ENCODE results near the gene TTLL10.

Gene TTLL10

DNA sequence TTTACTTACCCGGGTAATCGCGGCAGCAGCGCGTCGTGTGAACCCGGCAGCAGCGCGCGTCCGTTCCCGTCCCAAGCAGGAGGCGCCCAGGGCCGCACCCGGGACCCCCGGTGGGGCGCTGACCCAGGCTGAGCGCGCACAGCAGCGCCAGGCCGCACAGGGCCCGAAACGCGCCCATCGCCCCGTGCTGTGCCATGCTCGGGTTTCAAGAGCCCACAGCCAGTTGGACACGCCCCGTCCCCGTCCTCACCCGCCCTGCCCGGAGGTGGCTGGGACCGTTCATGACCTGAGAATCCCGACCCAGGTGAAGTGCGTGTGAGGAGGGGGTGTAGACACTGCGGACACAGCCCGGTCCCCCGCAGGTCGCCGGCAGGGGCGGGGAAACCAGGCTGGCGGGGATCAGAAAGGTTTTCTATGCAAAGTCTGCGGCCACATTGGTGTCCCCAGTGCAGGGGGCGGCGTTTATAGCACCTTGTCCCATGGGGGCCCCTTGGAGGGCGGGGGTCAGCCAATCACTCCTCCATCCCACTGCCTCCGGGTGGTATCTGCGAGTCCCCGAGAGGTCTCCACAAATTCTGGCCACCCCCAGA, 32.8 kb downstream of the TTLL10 start, which contains the start of gene TNFRSF18:
TSS of gene TNFRSF18 (minus strand) at position 217 of the 590 bp plus-strand sequence. CDS start at position 196, 21 bp downstream.
- H4K20me1 ChIP-seq (ENCODE audit: insufficient read depth) = no peaks in the 10 kb centered on the region
- H3K79me2 ChIP-seq (ENCODE audit: insufficient read depth, low read depth) = no peaks in the 10 kb centered on the region
- H3K4me2 ChIP-seq = peak within 1 kb of the TSS; percentile 5; the same call in 1 of the 2 replicates
- H3K27ac ChIP-seq = no peak within 1 kb of the TSS
- H3K4me1 ChIP-seq (ENCODE audit: low read depth, poor library complexity, severe bottlenecking) = peaks cover 26% of the 10 kb centered on the region
- H3K27me3 ChIP-seq (ENCODE audit: insufficient read depth, low read depth) = peaks cover 70% of the 10 kb centered on the region
- H3K4me3 ChIP-seq (IDR thresholded peaks at IDR 0.05; ENCODE audit: insufficient read depth, low read depth, low read length) = no peak within 1 kb of the TSS
- no peak within 1 kb of the TSS for H3K9ac ChIP-seq
- H2AFZ ChIP-seq (ENCODE audit: low read depth) = no peak within 1 kb of the TSS
- TF ChIP-seq, protein P1, sequence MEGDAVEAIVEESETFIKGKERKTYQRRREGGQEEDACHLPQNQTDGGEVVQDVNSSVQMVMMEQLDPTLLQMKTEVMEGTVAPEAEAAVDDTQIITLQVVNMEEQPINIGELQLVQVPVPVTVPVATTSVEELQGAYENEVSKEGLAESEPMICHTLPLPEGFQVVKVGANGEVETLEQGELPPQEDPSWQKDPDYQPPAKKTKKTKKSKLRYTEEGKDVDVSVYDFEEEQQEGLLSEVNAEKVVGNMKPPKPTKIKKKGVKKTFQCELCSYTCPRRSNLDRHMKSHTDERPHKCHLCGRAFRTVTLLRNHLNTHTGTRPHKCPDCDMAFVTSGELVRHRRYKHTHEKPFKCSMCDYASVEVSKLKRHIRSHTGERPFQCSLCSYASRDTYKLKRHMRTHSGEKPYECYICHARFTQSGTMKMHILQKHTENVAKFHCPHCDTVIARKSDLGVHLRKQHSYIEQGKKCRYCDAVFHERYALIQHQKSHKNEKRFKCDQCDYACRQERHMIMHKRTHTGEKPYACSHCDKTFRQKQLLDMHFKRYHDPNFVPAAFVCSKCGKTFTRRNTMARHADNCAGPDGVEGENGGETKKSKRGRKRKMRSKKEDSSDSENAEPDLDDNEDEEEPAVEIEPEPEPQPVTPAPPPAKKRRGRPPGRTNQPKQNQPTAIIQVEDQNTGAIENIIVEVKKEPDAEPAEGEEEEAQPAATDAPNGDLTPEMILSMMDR (conservative IDR thresholded peaks at IDR 0.05; ENCODE audit: low read depth, low read length) = no peak
- H3K36me3 ChIP-seq (ENCODE audit: insufficient read depth) = no peaks in the 10 kb centered on the region

DNA sequence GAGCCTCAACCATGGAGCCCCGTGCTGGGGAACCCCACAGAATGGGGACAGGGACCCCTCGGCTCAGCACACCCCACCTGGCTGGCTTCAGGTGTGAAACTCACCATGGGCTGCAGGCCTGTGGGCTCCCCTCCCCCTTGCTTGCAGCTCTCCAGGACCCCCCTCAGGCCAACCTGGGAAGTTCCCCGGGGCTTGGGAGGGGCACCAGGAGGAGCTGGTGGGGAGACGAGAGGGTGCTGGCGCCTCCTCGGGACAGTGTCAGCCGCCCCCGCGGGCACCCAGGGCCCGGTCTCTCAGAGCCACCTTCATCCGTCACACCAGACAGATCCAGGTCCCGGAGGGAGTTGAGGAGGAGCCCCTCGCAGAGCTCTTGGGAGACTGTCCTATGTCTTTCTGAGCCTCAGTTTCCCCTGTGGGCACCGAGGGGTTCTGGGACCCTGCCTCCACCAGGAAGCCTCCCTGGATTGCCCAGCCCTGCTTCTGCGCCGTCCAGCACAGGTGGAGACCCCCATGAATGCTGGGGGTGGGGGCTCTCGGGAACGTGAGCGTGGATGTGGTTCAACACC, 33.4 kb downstream of the TTLL10 start:
- Histone ChIP-seq H3K79me2 (ENCODE audit: insufficient read depth, low read depth) (no peaks in the 10 kb centered on the region), H2AFZ (ENCODE audit: low read depth) (no peak overlapping the region), H4K20me1 (ENCODE audit: insufficient read depth) (no peaks in the 10 kb centered on the region), H3K9ac (no peak overlapping the region), H3K4me1 (ENCODE audit: low read depth, poor library complexity, severe bottlenecking) (peaks cover 26% of the 10 kb centered on the region), H3K27me3 (ENCODE audit: insufficient read depth, low read depth) (peaks cover 69% of the 10 kb centered on the region), H3K36me3 (ENCODE audit: insufficient read depth) (no peaks in the 10 kb centered on the region), H3K4me2 (peak overlapping the region; percentile 5; the same call in 1 of the 2 replicates), H3K4me3 (IDR thresholded peaks at IDR 0.05; ENCODE audit: insufficient read depth, low read depth, low read length) (no peak overlapping the region), H3K27ac (no peak overlapping the region)
- TF ChIP-seq, protein P1 (conservative IDR thresholded peaks at IDR 0.05; ENCODE audit: low read depth, low read length) = no peak

- Histone ChIP-seq H3K9ac (no peak overlapping the region), H3K4me2 (no peak overlapping the region; the same call in 1 of the 2 replicates), H3K27me3 (ENCODE audit: insufficient read depth, low read depth) (peaks cover 69% of the 10 kb centered on the region)
These were observed 33.9 kb downstream of the TTLL10 start for GRCh38 chr1:1207571-1207892.

DNA sequence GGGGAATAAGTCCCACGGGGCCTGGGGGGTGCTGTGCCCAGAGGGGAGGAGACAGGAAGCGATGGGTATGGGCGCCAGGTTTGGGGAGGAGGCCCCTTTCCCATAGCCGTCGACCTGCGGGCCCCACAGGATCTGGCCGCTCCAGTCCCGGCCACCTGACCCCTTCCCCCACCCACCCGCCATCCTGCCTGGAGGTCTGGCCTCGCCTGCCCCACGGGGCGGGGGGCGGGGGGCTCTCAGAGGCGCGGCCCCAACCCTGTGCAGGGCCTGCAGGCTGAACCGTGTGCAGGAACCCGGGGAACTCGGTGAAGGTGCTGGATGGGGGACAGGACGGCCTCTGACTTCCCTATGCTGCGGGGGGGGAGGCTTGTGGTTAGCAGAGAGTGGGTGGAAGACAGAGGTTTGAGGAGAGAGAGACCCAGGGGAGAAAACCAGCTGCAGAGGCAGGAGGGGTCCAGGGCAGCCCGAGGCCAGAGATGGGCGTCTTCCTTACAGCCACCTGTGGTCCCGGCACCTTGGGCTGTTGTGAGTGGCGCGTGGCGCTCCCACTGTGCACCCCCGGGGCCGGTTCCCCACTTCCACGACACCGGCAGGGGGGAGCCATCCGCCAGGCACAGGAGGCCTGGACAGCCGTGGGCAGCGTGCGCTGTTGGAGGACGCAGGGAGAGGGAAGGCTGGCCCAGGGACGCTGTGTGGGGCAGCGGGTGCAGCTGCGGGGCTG, 35.2 kb downstream of the TTLL10 start:
- Histone ChIP-seq H3K79me2 (ENCODE audit: insufficient read depth, low read depth) (no peaks in the 10 kb centered on the region), H2AFZ (ENCODE audit: low read depth) (peak overlapping the region; percentile 42; the same call in 1 of the 2 replicates), H3K36me3 (ENCODE audit: insufficient read depth) (no peaks in the 10 kb centered on the region), H3K4me3 (IDR thresholded peaks at IDR 0.05; ENCODE audit: insufficient read depth, low read depth, low read length) (no peak overlapping the region), H3K9ac (no peak overlapping the region), H4K20me1 (ENCODE audit: insufficient read depth) (no peaks in the 10 kb centered on the region), H3K4me1 (ENCODE audit: low read depth, poor library complexity, severe bottlenecking) (peaks cover 26% of the 10 kb centered on the region), H3K27ac (no peak overlapping the region), H3K4me2 (peak overlapping the region; percentile 57; the same call in 1 of the 2 replicates), H3K27me3 (ENCODE audit: insufficient read depth, low read depth) (peaks cover 56% of the 10 kb centered on the region)
- TF ChIP-seq, protein P1 (conservative IDR thresholded peaks at IDR 0.05; ENCODE audit: low read depth, low read length) = no peak

More at GRCh38 chr1:1207571-1207892, 33.9 kb downstream of the TTLL10 start:
- Histone ChIP-seq H3K36me3 (ENCODE audit: insufficient read depth) (no peaks in the 10 kb centered on the region), H3K4me1 (ENCODE audit: low read depth, poor library complexity, severe bottlenecking) (peaks cover 26% of the 10 kb centered on the region), H2AFZ (ENCODE audit: low read depth) (no peak overlapping the region), H4K20me1 (ENCODE audit: insufficient read depth) (no peaks in the 10 kb centered on the region), H3K4me3 (IDR thresholded peaks at IDR 0.05; ENCODE audit: insufficient read depth, low read depth, low read length) (no peak overlapping the region), H3K27ac (no peak overlapping the region), H3K79me2 (ENCODE audit: insufficient read depth, low read depth) (no peaks in the 10 kb centered on the region)
- TF ChIP-seq, protein P1 (conservative IDR thresholded peaks at IDR 0.05; ENCODE audit: low read depth, low read length) = no peak
